ENCODE data around the gene BCL3.

Gene BCL3

DNA sequence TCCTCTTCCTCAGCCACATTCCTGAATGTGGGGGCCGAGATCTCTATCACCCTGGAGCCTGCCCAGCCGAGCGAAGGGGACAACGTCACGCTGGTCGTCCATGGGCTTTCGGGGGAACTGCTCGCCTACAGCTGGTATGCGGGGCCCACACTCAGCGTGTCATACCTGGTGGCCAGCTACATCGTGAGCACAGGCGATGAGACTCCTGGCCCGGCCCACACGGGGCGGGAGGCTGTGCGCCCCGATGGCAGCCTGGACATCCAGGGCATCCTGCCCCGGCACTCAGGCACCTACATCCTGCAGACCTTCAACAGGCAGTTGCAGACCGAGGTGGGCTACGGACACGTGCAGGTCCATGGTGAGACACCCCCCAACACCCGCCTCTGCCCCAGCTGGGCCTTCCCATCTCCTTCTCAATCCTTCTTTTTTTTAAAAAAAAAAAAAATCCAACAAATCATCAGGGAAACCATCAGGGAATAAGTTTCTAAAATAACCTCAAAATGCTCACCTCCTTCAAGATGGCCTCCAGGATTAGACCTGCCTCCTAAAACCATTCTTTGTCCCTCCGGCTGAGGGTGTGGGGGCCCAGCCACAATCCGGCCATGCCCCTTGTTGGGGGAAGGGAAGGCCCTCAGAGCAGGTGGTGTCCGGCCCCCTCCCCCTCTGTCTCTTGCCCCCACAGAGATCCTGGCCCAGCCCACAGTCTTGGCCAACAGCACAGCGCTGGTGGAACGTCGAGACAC is 45.0 kb upstream of the BCL3 start:
- Histone ChIP-seq H4K20me1 (ENCODE audit: insufficient read depth, low read length) (no peaks in the 10 kb centered on the region), H3K27ac (ENCODE audit: low read length) (no peak overlapping the region), H3K79me2 (ENCODE audit: low read length) (no peaks in the 10 kb centered on the region), H3K27me3 (ENCODE audit: low read depth, low read length) (peaks cover 18% of the 10 kb centered on the region), H3K4me2 (ENCODE audit: low read length) (no peak overlapping the region), H2AFZ (ENCODE audit: low read depth, low read length) (no peak overlapping the region), H3K4me1 (ENCODE audit: low read length) (no peaks in the 10 kb centered on the region), H3K9me3 (ENCODE audit: insufficient read depth, low read length) (no peaks in the 10 kb centered on the region), H3K9ac (ENCODE audit: low read length) (no peak overlapping the region), H3K36me3 (replicated peaks; ENCODE audit: low read depth, low read length) (no peaks in the 10 kb centered on the region), H3K4me3 (ENCODE audit: low read length) (no peak overlapping the region)
- TF ChIP-seq, protein P1, sequence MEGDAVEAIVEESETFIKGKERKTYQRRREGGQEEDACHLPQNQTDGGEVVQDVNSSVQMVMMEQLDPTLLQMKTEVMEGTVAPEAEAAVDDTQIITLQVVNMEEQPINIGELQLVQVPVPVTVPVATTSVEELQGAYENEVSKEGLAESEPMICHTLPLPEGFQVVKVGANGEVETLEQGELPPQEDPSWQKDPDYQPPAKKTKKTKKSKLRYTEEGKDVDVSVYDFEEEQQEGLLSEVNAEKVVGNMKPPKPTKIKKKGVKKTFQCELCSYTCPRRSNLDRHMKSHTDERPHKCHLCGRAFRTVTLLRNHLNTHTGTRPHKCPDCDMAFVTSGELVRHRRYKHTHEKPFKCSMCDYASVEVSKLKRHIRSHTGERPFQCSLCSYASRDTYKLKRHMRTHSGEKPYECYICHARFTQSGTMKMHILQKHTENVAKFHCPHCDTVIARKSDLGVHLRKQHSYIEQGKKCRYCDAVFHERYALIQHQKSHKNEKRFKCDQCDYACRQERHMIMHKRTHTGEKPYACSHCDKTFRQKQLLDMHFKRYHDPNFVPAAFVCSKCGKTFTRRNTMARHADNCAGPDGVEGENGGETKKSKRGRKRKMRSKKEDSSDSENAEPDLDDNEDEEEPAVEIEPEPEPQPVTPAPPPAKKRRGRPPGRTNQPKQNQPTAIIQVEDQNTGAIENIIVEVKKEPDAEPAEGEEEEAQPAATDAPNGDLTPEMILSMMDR (IDR thresholded peaks at IDR 0.05; ENCODE audit: low read depth, low read length), result no peak
- TF ChIP-seq EZH2phosphoT487 (IDR thresholded peaks at IDR 0.05; ENCODE audit: low read depth), result no peak

DNA sequence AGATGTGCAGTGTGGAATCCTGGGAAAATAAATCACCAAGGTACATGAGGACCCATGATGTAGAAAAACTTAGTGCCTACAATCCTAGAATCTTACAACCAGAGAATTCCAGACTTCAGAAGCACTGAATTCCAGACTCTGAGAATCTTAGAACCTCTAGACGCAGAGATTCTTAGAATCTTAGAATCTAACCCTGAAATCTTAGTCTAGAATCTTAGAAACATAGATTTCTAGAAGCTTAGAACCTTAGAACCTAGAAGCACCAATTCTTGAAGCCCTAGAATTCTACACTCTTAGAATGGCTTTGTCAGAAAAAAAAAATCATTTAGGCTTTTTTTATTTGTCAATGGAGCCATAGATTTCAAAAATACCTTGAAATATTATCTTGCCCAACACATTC is 43.5 kb upstream of the BCL3 start:
- no peaks in the 10 kb centered on the region for H3K9me3 ChIP-seq (ENCODE audit: insufficient read depth, low read length)
- no peaks in the 10 kb centered on the region for H4K20me1 ChIP-seq (ENCODE audit: insufficient read depth, low read length)
- H3K4me2 ChIP-seq (ENCODE audit: low read length), result no peak overlapping the region
- H3K36me3 ChIP-seq (replicated peaks; ENCODE audit: low read depth, low read length), result no peaks in the 10 kb centered on the region
- H3K79me2 ChIP-seq (ENCODE audit: low read length), result no peaks in the 10 kb centered on the region
- no peak overlapping the region for H2AFZ ChIP-seq (ENCODE audit: low read depth, low read length)
- H3K27me3 ChIP-seq (ENCODE audit: low read depth, low read length), result peaks cover 11% of the 10 kb centered on the region
- H3K9ac ChIP-seq (ENCODE audit: low read length), result no peak overlapping the region
- TF ChIP-seq, protein P1 (IDR thresholded peaks at IDR 0.05; ENCODE audit: low read depth, low read length), result no peak
- no peak for TF ChIP-seq EZH2phosphoT487 (IDR thresholded peaks at IDR 0.05; ENCODE audit: low read depth)
- no peaks in the 10 kb centered on the region for H3K4me1 ChIP-seq (ENCODE audit: low read length)
- no peak overlapping the region for H3K27ac ChIP-seq (ENCODE audit: low read length)
- H3K4me3 ChIP-seq (ENCODE audit: low read length), result no peak overlapping the region

GRCh38 chr19:44705502-44706010 is 43.0 kb upstream of the BCL3 start:
- Histone ChIP-seq H4K20me1 (ENCODE audit: insufficient read depth, low read length) (no peaks in the 10 kb centered on the region), H3K4me1 (ENCODE audit: low read length) (no peaks in the 10 kb centered on the region), H3K4me2 (ENCODE audit: low read length) (no peak overlapping the region), H3K36me3 (replicated peaks; ENCODE audit: low read depth, low read length) (no peaks in the 10 kb centered on the region), H3K4me3 (ENCODE audit: low read length) (no peak overlapping the region), H3K9ac (ENCODE audit: low read length) (no peak overlapping the region), H2AFZ (ENCODE audit: low read depth, low read length) (no peak overlapping the region), H3K27me3 (ENCODE audit: low read depth, low read length) (peaks cover 11% of the 10 kb centered on the region), H3K9me3 (ENCODE audit: insufficient read depth, low read length) (no peaks in the 10 kb centered on the region), H3K79me2 (ENCODE audit: low read length) (no peaks in the 10 kb centered on the region), H3K27ac (ENCODE audit: low read length) (no peak overlapping the region)
- TF ChIP-seq EZH2phosphoT487 (IDR thresholded peaks at IDR 0.05; ENCODE audit: low read depth), result no peak
- TF ChIP-seq, protein P1 (IDR thresholded peaks at IDR 0.05; ENCODE audit: low read depth, low read length), result no peak

- no peak overlapping the region for H2AFZ ChIP-seq (ENCODE audit: low read depth, low read length)
- no peaks in the 10 kb centered on the region for H4K20me1 ChIP-seq (ENCODE audit: insufficient read depth, low read length)
- H3K79me2 ChIP-seq (ENCODE audit: low read length), result no peaks in the 10 kb centered on the region
- no peak overlapping the region for H3K9ac ChIP-seq (ENCODE audit: low read length)
- H3K9me3 ChIP-seq (ENCODE audit: insufficient read depth, low read length), result no peaks in the 10 kb centered on the region
- no peaks in the 10 kb centered on the region for H3K4me1 ChIP-seq (ENCODE audit: low read length)
- H3K36me3 ChIP-seq (replicated peaks; ENCODE audit: low read depth, low read length), result no peaks in the 10 kb centered on the region
- H3K4me2 ChIP-seq (ENCODE audit: low read length), result no peak overlapping the region
- TF ChIP-seq, protein P1 (IDR thresholded peaks at IDR 0.05; ENCODE audit: low read depth, low read length), result no peak
- no peak for TF ChIP-seq EZH2phosphoT487 (IDR thresholded peaks at IDR 0.05; ENCODE audit: low read depth)
- H3K27me3 ChIP-seq (ENCODE audit: low read depth, low read length), result peaks cover 6% of the 10 kb centered on the region
- H3K27ac ChIP-seq (ENCODE audit: low read length), result no peak overlapping the region
- no peak overlapping the region for H3K4me3 ChIP-seq (ENCODE audit: low read length)
These were observed 41.8 kb upstream of the BCL3 start for GRCh38 chr19:44706506-44707236.

Data from OCI-LY3 (cell line).